Heart left ventricle (tissue), 16 donors: Measurements from ENCODE around the gene DOCK8. TPM values are rescaled to one million over a fixed set of nuclear protein-coding genes. Genes with fewer than 3 reads are reported as not detected.

Source experiments
- ATAC-seq, 4 donors: fragments of 200-7000 bp; cut with Tn5 transposase; one replicate each; pipeline ENCODE4 v1.9.1; 2020 to 2022; ENCODE audit warnings: moderate library complexity in 4 of 4, mild to moderate bottlenecking in 3 of 4, moderate number of reproducible peaks in 1 of 4
- DNase-seq, 5 donors: peaks; one replicate each; pipeline ENCODE4 v3.0.0-alpha.2; 2020
- H3K27ac ChIP-seq, 12 donors: fragments of 200-600 bp; sonication (generic) in 4 of 12; one replicate each; pipeline versions ENCODE4 v1.5.0 to v1.8.0; 2016 to 2022; ENCODE audit warnings: mild to moderate bottlenecking in 2 of 12
- H3K27me3 ChIP-seq, 9 donors: fragments of 200-600 bp; sonication (generic) in 2 of 9; one replicate each; pipeline versions ENCODE4 v1.5.1 to v1.8.0; 2016 to 2022; ENCODE audit warnings: mild to moderate bottlenecking in 3 of 9
- H3K36me3 ChIP-seq, 9 donors: fragments of 200-600 bp; sonication (generic) in 2 of 9; one replicate each; pipeline versions ENCODE4 v1.5.0 to v1.8.0; 2018 to 2022; ENCODE audit warnings: mild to moderate bottlenecking in 2 of 9
- H3K4me1 ChIP-seq, 12 donors: fragments of 200-600 bp; sonication (generic) in 4 of 12; one replicate each; pipeline versions ENCODE4 v1.5.0 to v1.8.0; 2016 to 2022; ENCODE audit warnings: mild to moderate bottlenecking in 3 of 12
- H3K4me3 ChIP-seq, 12 donors: fragments of 200-600 bp; sonication (generic) in 4 of 12; one replicate each; pipeline versions ENCODE4 v1.5.0 to v1.8.0; 2017 to 2022; ENCODE audit warnings: mild to moderate bottlenecking in 9 of 12, moderate library complexity in 4 of 12
- H3K9me3 ChIP-seq, 12 donors: fragments of 200-600 bp; sonication (generic) in 4 of 12; one replicate each; pipeline versions ENCODE4 v1.5.0 to v1.8.0; 2016 to 2022; ENCODE audit warnings: mild to moderate bottlenecking in 1 of 12
- POLR2A ChIP-seq, 2 donors: fragments of 450-650 bp; IDR thresholded peaks; one replicate each; pipeline ENCODE4 v1.6.1; 2017; ENCODE audit warnings: antibody characterized with exemption in 2 of 2, mild to moderate bottlenecking in 2 of 2, moderate library complexity in 2 of 2
- WGBS, 4 donors: extraction: QIAGEN DNeasy Blood & Tissue Kit in 2 of 4; methylation state at CpG; one replicate each; pipeline versions ENCODE4 v1.1.5 to v1.1.7; 2013 to 2018; 5-methylcytosine and 5-hydroxymethylcytosine counted together
- intact Hi-C, 10 donors: fragments of 100-400 bp; cut with DNase I; formaldehyde crosslinking; loops; one replicate each; pipeline versions ENCODE4 v1.11.1 to v1.14.2; 2022
- polyA plus RNA-seq, 2 donors: library from polyadenylated mRNA; stranded (reverse); fragments of 200-250 nt; gene quantifications; one replicate each; pipeline ENCODE4 v1.2.3, GENCODE V29; 2013
- total RNA-seq, 9 donors: library from RNA; depleted of rRNA in 2 of 9; stranded (reverse); fragments of >200 nt in 2 of 9; fragmentation: NEBNext Ultra II Directional in 3 of 9; extraction: Animal tissue kit (Norgen Biotek cat#: 25700) in 3 of 9; gene quantifications; one replicate each; pipeline versions ENCODE4 v1.1.0 to v1.2.4, GENCODE V29; 2016 to 2023
- TF ChIP-seq, protein P1 (sequence below), 12 donors: fragments of 200-600 bp; sonication (generic) in 4 of 12; IDR thresholded peaks; one replicate each; pipeline versions ENCODE4 v1.5.0 to v1.8.0; 2018 to 2022; ENCODE audit warnings: antibody characterized with exemption in 12 of 12, mild to moderate bottlenecking in 5 of 12
- donor health status: ischemic (EF 13 %, LVEDD 7.1; RV severe dilation, severe dysfunction).
- donor health status: healthy with polysubstance abuse.
- donor health status: DM: no; HTN: yes; CAD: no.
- donor health status: DM: no; HTN: no; CAD: no.
- donor health status: ischemic (EF 25% LVEDD 6.9; RV normal size, moderate dysfunction).
- donor health status: ischemic (EF 25% LVEDD 5.7; RV mildly dilated, moderate dysfunction).
- donor health status: healthy.
- donor health status: DM: yes; HTN: yes; CAD: no.
- donor health status: ischemic (EF 35%, LVEDD 5.7; RV mildly dilated, moderate dysfunction).
- donor health status: nonischemic (EF 11% LVEDD 7.7; RV severe dilation, severe dysfunction).
- donor health status: DM: yes; HTN: yes; CAD: no.
- donor health status: PGD.
- donor health status: ischemic (EF 29% LVEDD 5.4; RV normal size, mild dysfunction).
- donor health status: nonischemic (EF 23%, LVEDD 6.1; RV moderate dilation, normal function).

Gene DOCK8
- total and polyA plus RNA-seq, 11 donors = 1.2 to 36.1 (median 2.4) TPM

DNA sequence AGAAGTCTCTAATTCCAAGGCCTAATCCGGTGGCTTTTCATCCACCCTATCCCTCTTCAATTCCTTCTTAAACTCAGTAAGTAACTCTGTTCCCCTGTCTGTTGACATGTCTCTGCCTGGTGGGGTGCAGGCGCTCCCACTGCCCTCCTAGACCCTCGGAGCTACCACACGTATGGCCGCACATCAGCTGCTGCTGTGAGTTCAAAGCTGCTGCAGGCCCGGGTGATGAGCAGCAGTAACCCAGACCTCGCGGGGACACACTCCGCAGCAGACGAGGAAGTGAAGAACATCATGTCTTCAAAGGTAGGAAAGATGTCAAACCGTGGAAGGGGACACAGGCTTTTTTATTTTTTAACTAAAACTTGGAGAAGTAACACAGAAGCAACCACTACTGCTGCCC lies 167.7 kb downstream of the DOCK8 start:
- 83 to 90% (median 88%) methylated on average over 11 of the region's 11 CpGs for WGBS, 4 donors
- no peak overlapping the region for H3K27ac ChIP-seq
- TF ChIP-seq POLR2A (IDR thresholded peaks at IDR 0.05) = no peak
- no peak overlapping the region for H3K4me3 ChIP-seq
- DNase-seq (no peak), ATAC-seq (no peak)
- H3K4me1 ChIP-seq = no peaks in the 10 kb centered on the region
- intact Hi-C loops = loop anchor here in 7 of 10 donors (10.0 kb wide), 3 partner anchors 422 to 622 kb away; no protein-coding TSS in a partner anchor
- no peaks in the 10 kb centered on the region for H3K9me3 ChIP-seq
- peaks cover 0 to 14% (median 0%) of the 10 kb centered on the region in 9 donors for H3K27me3 ChIP-seq
- peaks cover 0 to 82% (median 0%) of the 10 kb centered on the region in 9 donors for H3K36me3 ChIP-seq

DNA sequence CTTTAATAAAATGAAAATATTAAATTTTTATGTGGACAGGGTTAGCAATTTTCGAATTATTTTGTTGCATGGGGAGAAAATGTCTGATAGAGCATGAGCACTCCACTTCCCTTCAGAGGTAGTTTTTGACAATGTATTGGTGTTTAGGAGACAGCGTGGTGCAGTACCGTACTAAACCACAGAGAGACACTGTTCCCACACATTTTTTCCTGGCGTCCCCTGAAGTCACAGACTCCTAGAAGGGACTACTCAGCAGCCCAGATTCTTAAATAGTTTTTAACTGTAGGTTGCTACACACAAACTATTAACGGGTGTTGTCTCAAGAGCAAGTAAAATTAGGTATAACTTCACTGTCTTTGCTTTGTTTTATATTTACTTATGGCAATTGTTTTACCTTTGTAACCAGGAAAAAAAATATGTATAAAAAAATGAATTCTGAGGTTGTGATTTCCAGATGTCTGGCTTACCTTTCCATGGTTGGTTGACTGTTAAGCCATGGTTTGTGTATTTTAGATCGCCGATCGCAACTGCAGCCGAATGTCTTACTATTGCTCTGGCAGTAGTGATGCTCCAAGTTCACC lies 171.2 kb downstream of the DOCK8 start:
- ATAC-seq (peak; percentile 79 to 87 (median 84)), DNase-seq (peak in 2 of 5 donors; percentile 19 to 34)
- H3K27me3 ChIP-seq = no peaks in the 10 kb centered on the region
- no peak overlapping the region for H3K4me3 ChIP-seq
- 38 to 45% (median 42%) methylated on average over 9 of the region's 9 CpGs for WGBS, 4 donors
- no peaks in the 10 kb centered on the region for H3K4me1 ChIP-seq
- TF ChIP-seq, protein P1, sequence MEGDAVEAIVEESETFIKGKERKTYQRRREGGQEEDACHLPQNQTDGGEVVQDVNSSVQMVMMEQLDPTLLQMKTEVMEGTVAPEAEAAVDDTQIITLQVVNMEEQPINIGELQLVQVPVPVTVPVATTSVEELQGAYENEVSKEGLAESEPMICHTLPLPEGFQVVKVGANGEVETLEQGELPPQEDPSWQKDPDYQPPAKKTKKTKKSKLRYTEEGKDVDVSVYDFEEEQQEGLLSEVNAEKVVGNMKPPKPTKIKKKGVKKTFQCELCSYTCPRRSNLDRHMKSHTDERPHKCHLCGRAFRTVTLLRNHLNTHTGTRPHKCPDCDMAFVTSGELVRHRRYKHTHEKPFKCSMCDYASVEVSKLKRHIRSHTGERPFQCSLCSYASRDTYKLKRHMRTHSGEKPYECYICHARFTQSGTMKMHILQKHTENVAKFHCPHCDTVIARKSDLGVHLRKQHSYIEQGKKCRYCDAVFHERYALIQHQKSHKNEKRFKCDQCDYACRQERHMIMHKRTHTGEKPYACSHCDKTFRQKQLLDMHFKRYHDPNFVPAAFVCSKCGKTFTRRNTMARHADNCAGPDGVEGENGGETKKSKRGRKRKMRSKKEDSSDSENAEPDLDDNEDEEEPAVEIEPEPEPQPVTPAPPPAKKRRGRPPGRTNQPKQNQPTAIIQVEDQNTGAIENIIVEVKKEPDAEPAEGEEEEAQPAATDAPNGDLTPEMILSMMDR (IDR thresholded peaks at IDR 0.05) = peak; percentile 67 to 89 (median 84)
- TF ChIP-seq POLR2A (IDR thresholded peaks at IDR 0.05) = no peak
- H3K9me3 ChIP-seq = no peaks in the 10 kb centered on the region
- no peak overlapping the region for H3K27ac ChIP-seq
- intact Hi-C loops = loop anchor here in 9 of 10 donors (1.0 to 10.0 kb wide), 9 partner anchors 166 to 619 kb away; no protein-coding TSS in a partner anchor
- peaks cover 0 to 87% (median 0%) of the 10 kb centered on the region in 9 donors for H3K36me3 ChIP-seq

DNA sequence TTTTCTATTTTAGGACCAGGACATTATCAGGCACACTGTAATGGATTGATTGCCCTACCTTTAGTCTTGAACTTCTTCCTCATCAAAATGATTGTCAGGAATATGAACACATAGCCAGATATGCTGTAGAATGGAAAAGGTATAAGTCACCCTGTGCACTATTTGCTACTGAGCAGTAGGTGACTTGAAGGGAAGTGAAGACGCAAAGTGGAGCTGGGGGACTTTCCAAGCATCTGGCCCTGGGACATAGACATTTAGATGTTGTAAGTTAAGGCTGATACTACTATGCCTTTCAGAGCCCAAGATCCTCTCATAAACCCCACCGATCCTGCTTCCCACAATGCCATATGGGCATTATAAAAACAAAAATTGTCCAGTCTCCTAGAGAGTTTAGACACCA lies 174.5 kb downstream of the DOCK8 start:
- Histone ChIP-seq H3K27me3 (no peaks in the 10 kb centered on the region), H3K9me3 (no peaks in the 10 kb centered on the region), H3K27ac (no peak overlapping the region), H3K36me3 (peaks cover 0 to 85% (median 0%) of the 10 kb centered on the region in 9 donors), H3K4me3 (no peak overlapping the region), H3K4me1 (no peaks in the 10 kb centered on the region)
- TF ChIP-seq, protein P1 (IDR thresholded peaks at IDR 0.05) = no peak
- no peak for TF ChIP-seq POLR2A (IDR thresholded peaks at IDR 0.05)
- intact Hi-C loops = loop anchor here in 9 of 10 donors (5.0 to 10.0 kb wide), 8 partner anchors 163 to 616 kb away; no protein-coding TSS in a partner anchor
- no peak for DNase-seq
- 89 to 96% (median 92%) methylated on average over 2 of the region's 2 CpGs for WGBS, 4 donors
- no peak for ATAC-seq

DNA sequence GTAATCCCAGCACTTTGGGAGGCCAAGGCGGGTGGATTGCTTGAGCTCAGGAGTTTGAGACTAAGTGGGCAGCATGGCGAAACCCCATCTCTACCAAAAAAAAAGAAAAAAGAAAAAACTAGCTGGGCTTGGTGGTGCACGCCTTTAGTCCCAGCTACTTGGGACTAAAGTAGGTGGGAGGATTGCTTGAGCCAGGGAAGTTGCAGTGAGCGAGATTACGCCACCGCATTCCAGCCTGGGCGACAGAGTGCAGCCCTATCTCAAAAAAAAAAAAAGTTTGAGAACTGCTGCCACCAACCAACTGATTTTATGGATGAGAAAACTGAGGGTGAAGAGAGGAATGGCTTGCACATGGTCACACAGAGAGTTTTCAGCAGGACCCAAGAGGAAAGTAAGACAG lies 175.1 kb downstream of the DOCK8 start:
- TF ChIP-seq, protein P1 (IDR thresholded peaks at IDR 0.05) = no peak
- TF ChIP-seq POLR2A (IDR thresholded peaks at IDR 0.05) = no peak
- H3K36me3 ChIP-seq = peaks cover 0 to 88% (median 0%) of the 10 kb centered on the region in 9 donors
- no peak overlapping the region for H3K4me3 ChIP-seq

More for the DNA sequence above, 175.1 kb downstream of the DOCK8 start:
- ATAC-seq (no peak), DNase-seq (no peak)
- no peaks in the 10 kb centered on the region for H3K27me3 ChIP-seq
- WGBS, 4 donors = 91 to 95% (median 93%) methylated on average over 7 of the region's 7 CpGs
- H3K4me1 ChIP-seq = no peaks in the 10 kb centered on the region
- no peaks in the 10 kb centered on the region for H3K9me3 ChIP-seq
- no peak overlapping the region for H3K27ac ChIP-seq
- intact Hi-C loops = loop anchor here (5.0 to 10.0 kb wide), 9 partner anchors 163 to 615 kb away; no protein-coding TSS in a partner anchor
